Memory B cell (primary cell): Measurements from ENCODE around the gene IDH3A.
A peak's percentile ranks its signal among the peaks of the same experiment; 100 is the strongest.

Experiments used
- ATAC-seq: fragments of 150-1000 bp; cut with Tn5 transposase; 2 replicates; pipeline ENCODE4 v1.10.0; 2021; ENCODE audit warnings: low read depth, mild to moderate bottlenecking, moderate library complexity
- DNase-seq, 2 donors: peaks; one replicate each; pipeline ENCODE4 v3.0.0; 2022; ENCODE audit warnings: low spot score in 2 of 2
- H3K27ac Mint-ChIP-seq: one replicate; pipeline ENCODE4 v1.8.0; 2022; ENCODE audit warnings: mild to moderate bottlenecking, moderate library complexity, mixed read lengths
- H3K27me3 Mint-ChIP-seq: one replicate; pipeline ENCODE4 v1.8.0; 2022; ENCODE audit warnings: mixed read lengths
- H3K36me3 Mint-ChIP-seq: one replicate; pipeline ENCODE4 v1.8.0; 2022; ENCODE audit warnings: mild to moderate bottlenecking, mixed read lengths
- H3K4me1 Mint-ChIP-seq: one replicate; pipeline ENCODE4 v1.8.0; 2022; ENCODE audit warnings: mixed read lengths
- H3K4me3 Mint-ChIP-seq: one replicate; pipeline ENCODE4 v1.8.0; 2022; ENCODE audit warnings: mild to moderate bottlenecking, moderate library complexity, mixed read lengths
- H3K9me3 Mint-ChIP-seq: one replicate; pipeline ENCODE4 v1.8.0; 2022; ENCODE audit warnings: mixed read lengths

IDH3A gene

GRCh38 chr15:78110096-78110495, 39.1 kb upstream of the IDH3A start:
- no peaks in the 10 kb centered on the region for H3K27me3 Mint-ChIP-seq
- H3K4me1 Mint-ChIP-seq, result peaks cover 8% of the 10 kb centered on the region
- no peak for DNase-seq
- no peak for ATAC-seq
- H3K9me3 Mint-ChIP-seq, result no peaks in the 10 kb centered on the region
- H3K4me3 Mint-ChIP-seq, result no peak overlapping the region
- H3K27ac Mint-ChIP-seq, result no peak overlapping the region
- H3K36me3 Mint-ChIP-seq, result no peaks in the 10 kb centered on the region

- Mint-ChIP-seq H3K36me3 (no peaks in the 10 kb centered on the region), H3K27ac (no peak overlapping the region), H3K27me3 (no peaks in the 10 kb centered on the region), H3K9me3 (no peaks in the 10 kb centered on the region), H3K4me3 (no peak overlapping the region), H3K4me1 (peaks cover 8% of the 10 kb centered on the region)
- DNase-seq, result no peak
- no peak for ATAC-seq
These were observed 38.2 kb upstream of the IDH3A start for GRCh38 chr15:78110916-78111475.

GRCh38 chr15:78111788-78112187, 37.4 kb upstream of the IDH3A start:
- no peak for ATAC-seq
- no peak overlapping the region for H3K27ac Mint-ChIP-seq
- H3K4me1 Mint-ChIP-seq, result peaks cover 8% of the 10 kb centered on the region
- H3K4me3 Mint-ChIP-seq, result no peak overlapping the region
- no peak for DNase-seq
- no peaks in the 10 kb centered on the region for H3K27me3 Mint-ChIP-seq
- H3K9me3 Mint-ChIP-seq, result no peaks in the 10 kb centered on the region
- H3K36me3 Mint-ChIP-seq, result no peaks in the 10 kb centered on the region

- H3K4me1 Mint-ChIP-seq, result peaks cover 8% of the 10 kb centered on the region
These were observed 36.6 kb upstream of the IDH3A start for GRCh38 chr15:78112551-78112950.

GRCh38 chr15:78120523-78120922, 28.6 kb upstream of the IDH3A start:
- no peak for DNase-seq
- ATAC-seq, result no peak
- H3K4me3 Mint-ChIP-seq, result no peak overlapping the region
- H3K4me1 Mint-ChIP-seq, result no peaks in the 10 kb centered on the region
- no peaks in the 10 kb centered on the region for H3K9me3 Mint-ChIP-seq
- H3K36me3 Mint-ChIP-seq, result no peaks in the 10 kb centered on the region
- H3K27ac Mint-ChIP-seq, result no peak overlapping the region
- no peaks in the 10 kb centered on the region for H3K27me3 Mint-ChIP-seq

More at GRCh38 chr15:78112551-78112950, 36.6 kb upstream of the IDH3A start:
- Mint-ChIP-seq H3K4me3 (no peak overlapping the region), H3K27ac (no peak overlapping the region), H3K36me3 (no peaks in the 10 kb centered on the region), H3K9me3 (no peaks in the 10 kb centered on the region), H3K27me3 (no peaks in the 10 kb centered on the region)
- no peak for DNase-seq
- ATAC-seq, result no peak

GRCh38 chr15:78125267-78125666, 23.9 kb upstream of the IDH3A start:
- H3K27me3 Mint-ChIP-seq, result no peaks in the 10 kb centered on the region
- no peaks in the 10 kb centered on the region for H3K4me1 Mint-ChIP-seq
- no peaks in the 10 kb centered on the region for H3K9me3 Mint-ChIP-seq
- no peaks in the 10 kb centered on the region for H3K36me3 Mint-ChIP-seq
- DNase-seq (no peak), ATAC-seq (no peak)
- no peak overlapping the region for H3K4me3 Mint-ChIP-seq
- no peak overlapping the region for H3K27ac Mint-ChIP-seq

GRCh38 chr15:78127882-78128281, 21.3 kb upstream of the IDH3A start:
- H3K4me3 Mint-ChIP-seq, result no peak overlapping the region
- H3K4me1 Mint-ChIP-seq, result peaks cover 6% of the 10 kb centered on the region
- peak overlapping the region; percentile 36 for H3K27ac Mint-ChIP-seq
- H3K27me3 Mint-ChIP-seq, result no peaks in the 10 kb centered on the region
- DNase-seq (no peak), ATAC-seq (no peak)
- no peaks in the 10 kb centered on the region for H3K9me3 Mint-ChIP-seq
- no peaks in the 10 kb centered on the region for H3K36me3 Mint-ChIP-seq

GRCh38 chr15:78129077-78129750, 19.9 kb upstream of the IDH3A start:
- Mint-ChIP-seq H3K27ac (peak overlapping the region; percentile 32), H3K9me3 (no peaks in the 10 kb centered on the region), H3K36me3 (no peaks in the 10 kb centered on the region), H3K4me3 (no peak overlapping the region), H3K27me3 (no peaks in the 10 kb centered on the region), H3K4me1 (peaks cover 6% of the 10 kb centered on the region)
- ATAC-seq (no peak), DNase-seq (no peak)

GRCh38 chr15:78129751-78130287, 19.3 kb upstream of the IDH3A start:
- DNase-seq (no peak), ATAC-seq (no peak)
- H3K4me3 Mint-ChIP-seq, result peak overlapping the region; percentile 96
- no peaks in the 10 kb centered on the region for H3K27me3 Mint-ChIP-seq
- H3K9me3 Mint-ChIP-seq, result no peaks in the 10 kb centered on the region
- H3K27ac Mint-ChIP-seq, result peak overlapping the region; percentile 91
- peaks cover 6% of the 10 kb centered on the region for H3K4me1 Mint-ChIP-seq
- no peaks in the 10 kb centered on the region for H3K36me3 Mint-ChIP-seq

- H3K4me1 Mint-ChIP-seq, result peaks cover 6% of the 10 kb centered on the region
- DNase-seq, result no peak
- peak overlapping the region; percentile 91 for H3K27ac Mint-ChIP-seq
- H3K4me3 Mint-ChIP-seq, result peak overlapping the region; percentile 96
- peak; percentile 67 for ATAC-seq
- no peaks in the 10 kb centered on the region for H3K36me3 Mint-ChIP-seq
- H3K27me3 Mint-ChIP-seq, result no peaks in the 10 kb centered on the region
- no peaks in the 10 kb centered on the region for H3K9me3 Mint-ChIP-seq
These were observed 18.5 kb upstream of the IDH3A start for GRCh38 chr15:78130466-78131294.

- H3K27me3 Mint-ChIP-seq, result no peaks in the 10 kb centered on the region
- H3K27ac Mint-ChIP-seq, result peak within 1 kb of the TSS; percentile 91
- peaks cover 6% of the 10 kb centered on the region for H3K4me1 Mint-ChIP-seq
- no peaks in the 10 kb centered on the region for H3K9me3 Mint-ChIP-seq
- H3K4me3 Mint-ChIP-seq, result peak within 1 kb of the TSS; percentile 96
- ATAC-seq, result peak; percentile 88
- peak; percentile 76 to 90 for DNase-seq
- H3K36me3 Mint-ChIP-seq, result no peaks in the 10 kb centered on the region
These were observed 17.7 kb upstream of the IDH3A start, which contains the start of gene CIB2 for GRCh38 chr15:78131295-78132061. Gene CIB2 (minus strand): TSS chr15:78131445. CDS start chr15:78131215, 230 bp downstream.

GRCh38 chr15:78133801-78134200, 15.4 kb upstream of the IDH3A start:
- H3K9me3 Mint-ChIP-seq, result no peaks in the 10 kb centered on the region
- DNase-seq, result no peak

GRCh38 chr15:78139578-78139977, 9.6 kb upstream of the IDH3A start:
- H3K4me3 Mint-ChIP-seq, result no peak overlapping the region

More at GRCh38 chr15:78133801-78134200, 15.4 kb upstream of the IDH3A start:
- no peak for ATAC-seq
- Mint-ChIP-seq H3K4me3 (no peak overlapping the region), H3K27me3 (no peaks in the 10 kb centered on the region), H3K36me3 (no peaks in the 10 kb centered on the region), H3K27ac (no peak overlapping the region), H3K4me1 (peaks cover 6% of the 10 kb centered on the region)

More at GRCh38 chr15:78139578-78139977, 9.6 kb upstream of the IDH3A start:
- no peak for ATAC-seq
- DNase-seq, result no peak
- Mint-ChIP-seq H3K9me3 (no peaks in the 10 kb centered on the region), H3K4me1 (peaks cover 2% of the 10 kb centered on the region), H3K27me3 (no peaks in the 10 kb centered on the region), H3K27ac (no peak overlapping the region), H3K36me3 (peaks cover 2% of the 10 kb centered on the region)
